ENCODE measurements around the gene COL5A1. TPM values are rescaled to one million over a fixed set of nuclear protein-coding genes. Genes with fewer than 3 reads are reported as not detected.

Gene COL5A1
- total RNA-seq, 4 donors from 2014 or later: 4.0 to 12.8 (median 6.3) TPM

GRCh38 chr9:134611046-134611445, 30.6 kb upstream of the COL5A1 start:
- Histone ChIP-seq H3K9me3 (peaks cover 0 to 8% (median 4%) of the 10 kb centered on the region in 3 donors), H3K4me3 (no peak overlapping the region), H3K4me1 (peaks cover 0 to 10% (median 2%) of the 10 kb centered on the region in 3 donors), H3K27me3 (peaks cover 0 to 2% (median 0%) of the 10 kb centered on the region in 4 donors), H3K36me3 (no peaks in the 10 kb centered on the region), H3K27ac (peak overlapping the region in 1 of 4 donors; percentile 3)
- intact Hi-C loops (cut with DNase I): no loop called here
- TF ChIP-seq CTCF (IDR thresholded peaks at IDR 0.05) (no peak), POLR2A (IDR thresholded peaks at IDR 0.05) (no peak)
- WGBS, 2 donors: 35 to 49% methylated on average over 4 of the region's 4 CpGs
- no peak for DNase-seq

- TF ChIP-seq POLR2A (IDR thresholded peaks at IDR 0.05) (no peak), CTCF (IDR thresholded peaks at IDR 0.05) (no peak)
- Histone ChIP-seq H3K9me3 (peaks cover 0 to 8% (median 4%) of the 10 kb centered on the region in 3 donors), H3K4me3 (no peak overlapping the region), H3K36me3 (no peaks in the 10 kb centered on the region), H3K4me1 (peaks cover 0 to 10% (median 2%) of the 10 kb centered on the region in 3 donors), H3K27me3 (peaks cover 0 to 10% (median 0%) of the 10 kb centered on the region in 4 donors), H3K27ac (no peak overlapping the region)
- intact Hi-C loops (cut with DNase I): no loop called here
- 73 to 81% methylated on average over 1 of the region's 1 CpG for WGBS, 2 donors
- DNase-seq: no peak
Observed at GRCh38 chr9:134612309-134612708, 29.3 kb upstream of the COL5A1 start.

GRCh38 chr9:134612715-134613114, 28.9 kb upstream of the COL5A1 start:
- 52 to 57% methylated on average over 1 of the region's 1 CpG for WGBS, 2 donors
- peaks cover 0 to 8% (median 4%) of the 10 kb centered on the region in 3 donors for H3K9me3 ChIP-seq
- H3K4me1 ChIP-seq: peaks cover 0 to 10% (median 2%) of the 10 kb centered on the region in 3 donors
- H3K4me3 ChIP-seq: no peak overlapping the region
- intact Hi-C loops (cut with DNase I): no loop called here
- no peak overlapping the region for H3K27ac ChIP-seq
- DNase-seq: no peak
- H3K36me3 ChIP-seq: no peaks in the 10 kb centered on the region
- peaks cover 0 to 14% (median 0%) of the 10 kb centered on the region in 4 donors for H3K27me3 ChIP-seq
- TF ChIP-seq POLR2A (IDR thresholded peaks at IDR 0.05) (no peak), CTCF (IDR thresholded peaks at IDR 0.05) (no peak)

- Histone ChIP-seq H3K4me3 (no peak overlapping the region), H3K27me3 (peaks cover 0 to 20% (median 0%) of the 10 kb centered on the region in 4 donors), H3K9me3 (peaks cover 0 to 8% (median 4%) of the 10 kb centered on the region in 3 donors), H3K4me1 (peaks cover 0 to 19% (median 2%) of the 10 kb centered on the region in 3 donors), H3K36me3 (no peaks in the 10 kb centered on the region), H3K27ac (no peak overlapping the region)
- 89 to 98% methylated on average over 3 of the region's 3 CpGs for WGBS, 2 donors
- TF ChIP-seq POLR2A (IDR thresholded peaks at IDR 0.05) (no peak), CTCF (IDR thresholded peaks at IDR 0.05) (no peak)
- no peak for DNase-seq
- intact Hi-C loops (cut with DNase I): no loop called here
Observed at GRCh38 chr9:134614256-134614655, 27.3 kb upstream of the COL5A1 start.

- no peaks in the 10 kb centered on the region for H3K36me3 ChIP-seq
- TF ChIP-seq CTCF (IDR thresholded peaks at IDR 0.05) (no peak), POLR2A (IDR thresholded peaks at IDR 0.05) (no peak)
- no peak for DNase-seq
- H3K27me3 ChIP-seq: peaks cover 0 to 38% (median 0%) of the 10 kb centered on the region in 4 donors
- H3K4me3 ChIP-seq: no peak overlapping the region
- intact Hi-C loops (cut with DNase I): no loop called here
- H3K9me3 ChIP-seq: peaks cover 0 to 8% (median 4%) of the 10 kb centered on the region in 3 donors
- peaks cover 0 to 12% (median under 1%) of the 10 kb centered on the region in 3 donors for H3K4me1 ChIP-seq
- no peak overlapping the region for H3K27ac ChIP-seq
- WGBS, 2 donors: 76 to 78% methylated on average over 3 of the region's 3 CpGs
Observed at GRCh38 chr9:134616341-134616740, 25.3 kb upstream of the COL5A1 start.

Data from esophagus squamous epithelium (tissue), 5 donors.